ENCODE data around the gene NUBP2. TPM values are rescaled to one million over a fixed set of nuclear protein-coding genes. Genes with fewer than 3 reads are reported as not detected.

Gene NUBP2
- total and polyA plus RNA-seq, 2 experiments from 2014 or later, result 79.4 to 175 TPM

- TF ChIP-seq, protein P1, sequence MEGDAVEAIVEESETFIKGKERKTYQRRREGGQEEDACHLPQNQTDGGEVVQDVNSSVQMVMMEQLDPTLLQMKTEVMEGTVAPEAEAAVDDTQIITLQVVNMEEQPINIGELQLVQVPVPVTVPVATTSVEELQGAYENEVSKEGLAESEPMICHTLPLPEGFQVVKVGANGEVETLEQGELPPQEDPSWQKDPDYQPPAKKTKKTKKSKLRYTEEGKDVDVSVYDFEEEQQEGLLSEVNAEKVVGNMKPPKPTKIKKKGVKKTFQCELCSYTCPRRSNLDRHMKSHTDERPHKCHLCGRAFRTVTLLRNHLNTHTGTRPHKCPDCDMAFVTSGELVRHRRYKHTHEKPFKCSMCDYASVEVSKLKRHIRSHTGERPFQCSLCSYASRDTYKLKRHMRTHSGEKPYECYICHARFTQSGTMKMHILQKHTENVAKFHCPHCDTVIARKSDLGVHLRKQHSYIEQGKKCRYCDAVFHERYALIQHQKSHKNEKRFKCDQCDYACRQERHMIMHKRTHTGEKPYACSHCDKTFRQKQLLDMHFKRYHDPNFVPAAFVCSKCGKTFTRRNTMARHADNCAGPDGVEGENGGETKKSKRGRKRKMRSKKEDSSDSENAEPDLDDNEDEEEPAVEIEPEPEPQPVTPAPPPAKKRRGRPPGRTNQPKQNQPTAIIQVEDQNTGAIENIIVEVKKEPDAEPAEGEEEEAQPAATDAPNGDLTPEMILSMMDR (conservative IDR thresholded peaks at IDR 0.05; ENCODE audit: low read depth in 2 of 2), result no peak
- TF ChIP-seq NANOG (IDR thresholded peaks at IDR 0.05; ENCODE audit: borderline replicate concordance) (no peak), EZH2 (IDR thresholded peaks at IDR 0.05; ENCODE audit: low read depth, unreplicated experiment) (no peak), ZNF114 (CRISPR knock-in tag; IDR thresholded peaks at IDR 0.05) (no peak), STAT1 (IDR thresholded peaks at IDR 0.05; ENCODE audit: unreplicated experiment) (no peak)
Observed at GRCh38 chr16:1772362-1772907, 10.3 kb upstream of the NUBP2 start, which contains the start of gene EME2 (continued).

- peaks cover 4% of the 10 kb centered on the region for H3K4me1 ChIP-seq (ENCODE audit: insufficient read depth)
- 0 out of 2 replicates have a peak within 1 kb of the TSS, but pooled peaks have one; percentile 52 for H2AFZ ChIP-seq
- peak within 1 kb of the TSS; percentile 91 for H3K27ac ChIP-seq (ENCODE audit: low read depth)
- peak; percentile 95 for DNase-seq (ENCODE audit: low spot score)
- peak within 1 kb of the TSS; percentile 96 for H3K4me2 ChIP-seq
- peaks cover 15% of the 10 kb centered on the region for H3K79me2 ChIP-seq (replicated peaks; ENCODE audit: insufficient read depth)
- peak; percentile 55 for ATAC-seq
- H3K9me3 Mint-ChIP-seq, result peaks cover 4% of the 10 kb centered on the region; the same call in 2 of the 3 replicates
- H3K4me1 Mint-ChIP-seq, result peaks cover 8% of the 10 kb centered on the region
- peaks cover 25% of the 10 kb centered on the region for H3K27me3 Mint-ChIP-seq (ENCODE audit: insufficient read depth, low read depth, poor library complexity)
- no peaks in the 10 kb centered on the region for H3K36me3 ChIP-seq (ENCODE audit: insufficient read depth)
- peak within 1 kb of the TSS; percentile 99 for H3K4me3 Mint-ChIP-seq
- no peaks in the 10 kb centered on the region for H3K9me2 ChIP-seq (ENCODE audit: insufficient read depth)
- peaks cover 23% of the 10 kb centered on the region for H3K36me3 Mint-ChIP-seq (ENCODE audit: low read depth)
- H3K27me3 ChIP-seq (ENCODE audit: insufficient read depth), result no peaks in the 10 kb centered on the region
- peak within 1 kb of the TSS; percentile 97 for H3K4me3 ChIP-seq
- no peaks in the 10 kb centered on the region; the same call in 1 of the 2 replicates for H4K20me1 ChIP-seq (replicated peaks; ENCODE audit: insufficient read depth)
- TF ChIP-seq EZH2phosphoT487 (IDR thresholded peaks at IDR 0.05; ENCODE audit: unreplicated experiment) (no peak), ETS1 (IDR thresholded peaks at IDR 0.05) (peak; percentile 81), POLR2AphosphoS5 (IDR thresholded peaks at IDR 0.05; ENCODE audit: low read depth) (peak; percentile 60; the same call in 1 of the 2 replicates), CREB1 (CRISPR knock-in tag; IDR thresholded peaks at IDR 0.05; ENCODE audit: low read depth) (peak; percentile 67), ZNF462 (CRISPR knock-in tag; IDR thresholded peaks at IDR 0.05) (no peak)
- TF ChIP-seq, protein P1 (conservative IDR thresholded peaks at IDR 0.05; ENCODE audit: low read depth in 2 of 2), result peak; percentile 55 to 84
- peaks cover 14% of the 10 kb centered on the region; the same call in 1 of the 2 replicates for H3F3A ChIP-seq (replicated peaks; ENCODE audit: low read depth)
- H3K27ac Mint-ChIP-seq, result peak within 1 kb of the TSS; percentile 99
Observed at GRCh38 chr16:1772908-1773702, 9.7 kb upstream of the NUBP2 start, which contains the start of gene MRPS34. Gene MRPS34 (minus strand): TSS chr16:1773134. CDS start chr16:1773119, 15 bp downstream.
